ENCODE data around the gene REEP5. TPM values are rescaled to one million over a fixed set of nuclear protein-coding genes. Genes with fewer than 3 reads are reported as not detected.
A peak's percentile ranks its signal among the peaks of the same experiment; 100 is the strongest.

REEP5 gene
- polyA plus RNA-seq, 3 donors: 83.6 to 200 (median 193) TPM

DNA sequence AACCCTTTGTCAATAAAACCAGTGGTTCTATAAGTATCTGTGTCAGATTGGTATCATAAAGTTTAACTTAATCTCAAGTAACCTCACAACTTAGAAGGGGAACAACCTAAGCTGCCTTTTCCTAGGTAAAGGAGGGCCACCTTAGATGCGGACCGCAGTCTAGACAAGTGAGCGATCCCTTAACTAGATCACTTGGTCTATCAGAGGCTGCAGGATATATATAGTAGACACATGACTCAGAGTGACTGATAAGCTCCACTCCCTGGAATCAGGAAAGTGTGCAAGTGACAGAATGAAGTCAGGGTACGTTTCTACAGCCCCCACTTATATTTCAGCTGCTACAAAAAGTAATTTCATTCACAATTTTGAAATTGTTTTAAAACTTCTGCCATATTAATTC, 7.4 kb downstream of the REEP5 start:
- peak overlapping the region in 5 of 7 donors; percentile 6 to 85 (median 61) for H3K27ac Mint-ChIP-seq
- no CpG with 5 or more reads among the region's 4 CpGs for WGBS (ENCODE audit: insufficient coverage)
- DNase-seq: no peak
- peaks cover 100% of the 10 kb centered on the region for H4K20me1 ChIP-seq (ENCODE audit: insufficient read depth, low read length)
- H3K9me3 ChIP-seq (replicated peaks in 1 of 2; ENCODE audit: control insufficient read depth in 1 of 2, insufficient read depth in 1 of 2, low read length in 2 of 2): no peaks in the 10 kb centered on the region
- H3K4me3 ChIP-seq (replicated peaks in 1 of 3; ENCODE audit: low read depth in 2 of 3, low read length in 3 of 3): no peak overlapping the region
- no peak overlapping the region for H2AFZ ChIP-seq (ENCODE audit: insufficient read depth, low read depth, low read length, poor library complexity, severe bottlenecking)
- no peaks in the 10 kb centered on the region for H3K9me3 Mint-ChIP-seq
- peaks cover 66 to 80% of the 10 kb centered on the region in 2 donors for H3K36me3 Mint-ChIP-seq
- intact Hi-C loops (cut with micrococcal nuclease): no loop called here
- H3K27me3 Mint-ChIP-seq (ENCODE audit: low read depth in 3 of 3): peaks cover 0 to 4% (median 0%) of the 10 kb centered on the region in 3 donors
- no peaks in the 10 kb centered on the region for H3K27me3 ChIP-seq (ENCODE audit: control insufficient read depth in 2 of 2, insufficient read depth in 2 of 2, low read length in 2 of 2)
- H3K4me1 ChIP-seq (ENCODE audit: control insufficient read depth in 1 of 2, insufficient read depth in 2 of 2, low read length in 2 of 2): peaks cover 37 to 54% of the 10 kb centered on the region in 2 donors
- H3K27ac ChIP-seq (ENCODE audit: low read depth in 1 of 2, low read length in 2 of 2): peak overlapping the region in 1 of 2 donors; percentile 56
- TF ChIP-seq, protein P1, sequence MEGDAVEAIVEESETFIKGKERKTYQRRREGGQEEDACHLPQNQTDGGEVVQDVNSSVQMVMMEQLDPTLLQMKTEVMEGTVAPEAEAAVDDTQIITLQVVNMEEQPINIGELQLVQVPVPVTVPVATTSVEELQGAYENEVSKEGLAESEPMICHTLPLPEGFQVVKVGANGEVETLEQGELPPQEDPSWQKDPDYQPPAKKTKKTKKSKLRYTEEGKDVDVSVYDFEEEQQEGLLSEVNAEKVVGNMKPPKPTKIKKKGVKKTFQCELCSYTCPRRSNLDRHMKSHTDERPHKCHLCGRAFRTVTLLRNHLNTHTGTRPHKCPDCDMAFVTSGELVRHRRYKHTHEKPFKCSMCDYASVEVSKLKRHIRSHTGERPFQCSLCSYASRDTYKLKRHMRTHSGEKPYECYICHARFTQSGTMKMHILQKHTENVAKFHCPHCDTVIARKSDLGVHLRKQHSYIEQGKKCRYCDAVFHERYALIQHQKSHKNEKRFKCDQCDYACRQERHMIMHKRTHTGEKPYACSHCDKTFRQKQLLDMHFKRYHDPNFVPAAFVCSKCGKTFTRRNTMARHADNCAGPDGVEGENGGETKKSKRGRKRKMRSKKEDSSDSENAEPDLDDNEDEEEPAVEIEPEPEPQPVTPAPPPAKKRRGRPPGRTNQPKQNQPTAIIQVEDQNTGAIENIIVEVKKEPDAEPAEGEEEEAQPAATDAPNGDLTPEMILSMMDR (IDR thresholded peaks at IDR 0.05): no peak
- H3K4me1 Mint-ChIP-seq: peaks cover 51% of the 10 kb centered on the region
- H3K4me2 ChIP-seq (replicated peaks; ENCODE audit: extremely low read depth, low read length, poor library complexity, severe bottlenecking): no peak overlapping the region
- H3K9ac ChIP-seq (ENCODE audit: insufficient read depth, low read length, poor library complexity, severe bottlenecking): no peak overlapping the region
- H3K79me2 ChIP-seq (ENCODE audit: insufficient read depth, low read length): peaks cover 100% of the 10 kb centered on the region
- H3K4me3 Mint-ChIP-seq: no peak overlapping the region
- peaks cover 52 to 92% of the 10 kb centered on the region in 2 donors for H3K36me3 ChIP-seq (replicated peaks in 1 of 2; ENCODE audit: control insufficient read depth in 1 of 2, insufficient read depth in 2 of 2, low read length in 2 of 2)

DNA sequence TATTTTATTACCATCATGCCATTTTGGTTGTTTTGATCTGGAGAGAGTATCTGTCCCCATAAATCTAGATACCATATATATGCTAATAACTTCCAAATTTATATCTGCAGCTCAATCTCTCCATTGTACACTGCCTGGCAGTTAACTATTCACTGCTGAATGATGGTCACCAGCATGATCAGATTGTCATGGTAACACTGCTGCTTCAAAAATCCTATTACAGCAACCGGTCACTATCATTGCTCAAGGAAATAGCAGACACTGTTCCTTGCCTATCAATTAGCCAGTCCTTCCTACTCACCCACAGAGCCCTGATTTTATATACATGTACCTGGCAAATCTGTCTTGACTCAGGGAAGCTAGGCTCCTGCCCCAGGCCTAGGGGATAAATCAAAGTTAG, 11.5 kb downstream of the REEP5 start:
- peaks cover 7 to 18% of the 10 kb centered on the region in 2 donors for H3K4me1 ChIP-seq (ENCODE audit: control insufficient read depth in 1 of 2, insufficient read depth in 2 of 2, low read length in 2 of 2)
- peaks cover 98% of the 10 kb centered on the region for H3K79me2 ChIP-seq (ENCODE audit: insufficient read depth, low read length)
- peaks cover 28% of the 10 kb centered on the region for H3K4me1 Mint-ChIP-seq
- H3K4me2 ChIP-seq (replicated peaks; ENCODE audit: extremely low read depth, low read length, poor library complexity, severe bottlenecking): no peak overlapping the region
- H4K20me1 ChIP-seq (ENCODE audit: insufficient read depth, low read length): peaks cover 100% of the 10 kb centered on the region
- no peaks in the 10 kb centered on the region for H3K9me3 Mint-ChIP-seq
- no peak for DNase-seq
- no peak overlapping the region for H3K4me3 ChIP-seq (replicated peaks in 1 of 3; ENCODE audit: low read depth in 2 of 3, low read length in 3 of 3)
- peak overlapping the region in 2 of 7 donors; percentile 28 to 66 for H3K27ac Mint-ChIP-seq
- no peaks in the 10 kb centered on the region for H3K27me3 Mint-ChIP-seq (ENCODE audit: low read depth in 3 of 3)
- no peak overlapping the region for H2AFZ ChIP-seq (ENCODE audit: insufficient read depth, low read depth, low read length, poor library complexity, severe bottlenecking)
- no peak overlapping the region for H3K4me3 Mint-ChIP-seq
- TF ChIP-seq, protein P1 (IDR thresholded peaks at IDR 0.05): no peak
- no peaks in the 10 kb centered on the region for H3K27me3 ChIP-seq (ENCODE audit: control insufficient read depth in 2 of 2, insufficient read depth in 2 of 2, low read length in 2 of 2)
- no peak overlapping the region for H3K9ac ChIP-seq (ENCODE audit: insufficient read depth, low read length, poor library complexity, severe bottlenecking)
- no peak overlapping the region for H3K27ac ChIP-seq (ENCODE audit: low read depth in 1 of 2, low read length in 2 of 2)
- H3K36me3 ChIP-seq (replicated peaks in 1 of 2; ENCODE audit: control insufficient read depth in 1 of 2, insufficient read depth in 2 of 2, low read length in 2 of 2): peaks cover 40 to 92% of the 10 kb centered on the region in 2 donors
- WGBS (ENCODE audit: insufficient coverage): no CpG with 5 or more reads among the region's 1 CpG
- intact Hi-C loops (cut with micrococcal nuclease): no loop called here
- H3K9me3 ChIP-seq (replicated peaks in 1 of 2; ENCODE audit: control insufficient read depth in 1 of 2, insufficient read depth in 1 of 2, low read length in 2 of 2): no peaks in the 10 kb centered on the region
- H3K36me3 Mint-ChIP-seq: peaks cover 41 to 77% of the 10 kb centered on the region in 2 donors

Data from CD14-positive monocyte (primary cell).